Prostate gland (tissue), 2 donors: ENCODE measurements around the gene UBL4A. TPM values are rescaled to one million over a fixed set of nuclear protein-coding genes. Genes with fewer than 3 reads are reported as not detected.

Source experiments
- DNase-seq: peaks from one replicate; pipeline ENCODE4 v3.0.0-alpha.2; 2019; ENCODE audit warnings: low spot score
- H3K27ac ChIP-seq, 2 donors: fragments of 200-600 bp; sonication (generic); 2 replicates each; pipeline ENCODE4 v1.5.1; 2017 to 2019
- H3K27me3 ChIP-seq: fragments of 200-600 bp; sonication (generic); replicated peaks from 2 replicates; pipeline ENCODE4 v1.5.1; 2019; ENCODE audit not compliant: insufficient read depth
- H3K36me3 ChIP-seq, 2 donors: fragments of 200-600 bp; sonication (generic); 1 replicate in 1 of 2; 2 replicates in 1 of 2; pipeline versions ENCODE4 v1.5.1 to v1.8.1; 2017 to 2019
- H3K4me1 ChIP-seq: fragments of 200-600 bp; sonication (generic); replicated peaks from 2 replicates; pipeline ENCODE4 v1.5.1; 2019
- H3K4me3 ChIP-seq, 2 donors: fragments of 200-600 bp; sonication (generic); 2 replicates each; pipeline ENCODE4 v1.5.1; 2017 to 2019
- H3K9me3 ChIP-seq: fragments of 200-600 bp; sonication (generic); 2 replicates; pipeline ENCODE4 v1.5.1; 2017
- CTCF ChIP-seq, 4 experiments: fragments of 200-600 bp in 2 of 4; fragments of 450-650 bp in 2 of 4; sonication (generic) in 2 of 4; IDR thresholded peaks; 1 replicate in 3 of 4; 2 replicates in 1 of 4; pipeline ENCODE4 v1.5.1; 2016 to 2019; ENCODE audit warnings: antibody characterized with exemption in 4 of 4, mild to moderate bottlenecking in 2 of 4, moderate library complexity in 2 of 4
- POLR2A ChIP-seq: fragments of 450-650 bp; IDR thresholded peaks from one replicate; pipeline ENCODE4 v1.6.1; 2016; ENCODE audit warnings: antibody characterized with exemption, mild to moderate bottlenecking
- POLR2AphosphoS5 ChIP-seq: sonication (generic); formaldehyde crosslinking; IDR thresholded peaks from one replicate; pipeline ENCODE4 v1.6.1; 2017; ENCODE audit warnings: antibody characterized with exemption
- WGBS: methylation state at CpG from one replicate; pipeline ENCODE4 v1.1.5; 2018; 5-methylcytosine and 5-hydroxymethylcytosine counted together
- intact Hi-C: fragments of 100-400 bp; cut with DNase I; formaldehyde crosslinking; loops from one replicate; pipeline ENCODE4 v1.14.2; 2022
- total RNA-seq, 2 donors: library from RNA; depleted of rRNA; stranded (reverse); fragments of >200 nt; gene quantifications; one replicate each; pipeline ENCODE4 v1.1.0, GENCODE V29; 2016

UBL4A gene
- total RNA-seq, 2 donors from 2014 or later = 31.9 to 53.7 TPM

GRCh38 chrX:154519389-154519788 lies 33.0 kb upstream of the UBL4A start:
- Histone ChIP-seq H3K27ac (no peak overlapping the region), H3K9me3 (no peaks in the 10 kb centered on the region), H3K4me1 (no peaks in the 10 kb centered on the region), H3K27me3 (no peaks in the 10 kb centered on the region), H3K4me3 (no peak overlapping the region), H3K36me3 (no peaks in the 10 kb centered on the region)
- intact Hi-C loops = no loop called here
- no peak for TF ChIP-seq CTCF (IDR thresholded peaks at IDR 0.05)
- no peak for TF ChIP-seq POLR2A
- TF ChIP-seq POLR2AphosphoS5 = no peak
- 89% methylated on average over 8 of the region's 8 CpGs for WGBS
- no peak for DNase-seq

- intact Hi-C loops = no loop called here
- H3K9me3 ChIP-seq = no peaks in the 10 kb centered on the region
- TF ChIP-seq POLR2A = no peak
- no peak for TF ChIP-seq POLR2AphosphoS5
- TF ChIP-seq CTCF (IDR thresholded peaks at IDR 0.05) = no peak
- peak overlapping the region; percentile 82 to 86 for H3K27ac ChIP-seq
- no peaks in the 10 kb centered on the region for H3K4me1 ChIP-seq
- DNase-seq = no peak
- H3K36me3 ChIP-seq = no peaks in the 10 kb centered on the region
- no peaks in the 10 kb centered on the region for H3K27me3 ChIP-seq
- WGBS = 28% methylated on average over 23 of the region's 25 CpGs
- no peak overlapping the region for H3K4me3 ChIP-seq
Observed at GRCh38 chrX:154517101-154517781, 30.8 kb upstream of the UBL4A start.

DNA sequence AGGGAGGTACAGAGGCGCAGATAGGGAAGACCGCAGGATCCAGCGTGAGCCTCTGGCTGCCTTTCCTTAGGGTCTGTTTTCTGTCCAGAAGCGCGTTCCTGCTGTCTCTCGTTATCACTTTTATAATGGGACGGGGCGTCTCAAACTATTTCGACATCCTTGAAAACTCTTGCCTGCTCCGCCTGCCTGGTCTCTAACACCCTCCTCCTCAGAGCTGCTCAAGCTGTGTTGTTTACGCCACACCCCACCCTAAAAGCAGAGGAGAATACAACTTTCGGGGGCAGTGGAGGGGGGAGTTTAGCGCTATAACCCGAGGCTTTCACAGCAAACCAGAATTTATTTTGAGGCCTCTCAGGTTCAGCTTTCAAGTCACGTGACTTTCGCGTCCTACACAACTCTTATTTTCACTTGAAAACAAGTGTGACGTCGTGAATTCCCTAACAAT lies 30.3 kb upstream of the UBL4A start:
- H3K27ac ChIP-seq = peak overlapping the region; percentile 82 to 86
- no peaks in the 10 kb centered on the region for H3K36me3 ChIP-seq
- no peak for DNase-seq
- H3K9me3 ChIP-seq = no peaks in the 10 kb centered on the region
- no peaks in the 10 kb centered on the region for H3K27me3 ChIP-seq
- H3K4me1 ChIP-seq = no peaks in the 10 kb centered on the region
- TF ChIP-seq POLR2A (no peak), POLR2AphosphoS5 (no peak), CTCF (IDR thresholded peaks at IDR 0.05) (no peak)
- peak overlapping the region; percentile 50 to 56 for H3K4me3 ChIP-seq
- intact Hi-C loops = no loop called here
- WGBS = 3% methylated on average over 19 of the region's 19 CpGs

- peak; percentile 92 for DNase-seq
- Histone ChIP-seq H3K4me3 (peak within 1 kb of the TSS; percentile 50 to 56), H3K9me3 (no peaks in the 10 kb centered on the region), H3K27me3 (no peaks in the 10 kb centered on the region), H3K36me3 (no peaks in the 10 kb centered on the region), H3K4me1 (no peaks in the 10 kb centered on the region), H3K27ac (peak within 1 kb of the TSS; percentile 86)
- 1% methylated on average over 14 of the region's 59 CpGs for WGBS
- TF ChIP-seq POLR2A (peak; percentile 80), POLR2AphosphoS5 (peak; percentile 87), CTCF (IDR thresholded peaks at IDR 0.05) (no peak)
- intact Hi-C loops = no loop called here
Observed at GRCh38 chrX:154515966-154516655, 29.7 kb upstream of the UBL4A start, which contains the start of gene FAM3A. FAM3A (minus strand) TSS chrX:154516232; CDS start chrX:154515772, 460 bp downstream.
